HG02981 (cell line): ENCODE results near the gene ZNF23.

Experiments used
- ATAC-seq: cut with Tn5 transposase; IDR thresholded peaks from one replicate; pipeline ENCODE4 v1.9.1; 2021; ENCODE audit warnings: mild to moderate bottlenecking, moderate library complexity; ENCODE audit not compliant: unreplicated experiment

ZNF23 gene

GRCh38 chr16:71399801-71400563, 62.1 kb downstream of the ZNF23 start:
- no peak for ATAC-seq
